GM19238 (cell line): ENCODE data around the gene TMCC2.
A peak's percentile ranks its signal among the peaks of the same experiment; 100 is the strongest.
"Not testable (repeated sequence)": the region's sequence is repeated elsewhere in the genome, so short reads cannot be mapped to it uniquely, and the experiment has no call there.

Experiments used
- DNase-seq: peaks from one replicate; pipeline ENCODE4 v3.0.0; 2011; ENCODE audit warnings: low spot score; ENCODE audit not compliant: insufficient read length

The TMCC2 gene

GRCh38 chr1:205279986-205280385 lies 52.2 kb downstream of the TMCC2 start:
- DNase-seq = no peak

- DNase-seq = not testable (repeated sequence)
Observed at GRCh38 chr1:205280666-205281395, 53.1 kb downstream of the TMCC2 start.

- DNase-seq = no peak
Observed at GRCh38 chr1:205283270-205284147, 55.8 kb downstream of the TMCC2 start.

GRCh38 chr1:205284420-205285144 lies 56.8 kb downstream of the TMCC2 start:
- DNase-seq = peak; percentile 33

- no peak for DNase-seq
Observed at GRCh38 chr1:205285381-205286101, 57.8 kb downstream of the TMCC2 start.

GRCh38 chr1:205286335-205286950 lies 58.7 kb downstream of the TMCC2 start:
- peak; percentile 62 for DNase-seq

- no peak for DNase-seq
Observed at GRCh38 chr1:205287076-205287475, 59.3 kb downstream of the TMCC2 start.

- DNase-seq = peak; percentile 88
Observed at GRCh38 chr1:205287767-205288559, 60.2 kb downstream of the TMCC2 start.

- no peak for DNase-seq
Observed at GRCh38 chr1:205291596-205291995, 63.9 kb downstream of the TMCC2 start.

- DNase-seq = no peak
Observed at GRCh38 chr1:205293350-205294074, 65.8 kb downstream of the TMCC2 start.

GRCh38 chr1:205294175-205294917 lies 66.6 kb downstream of the TMCC2 start:
- no peak for DNase-seq

GRCh38 chr1:205294934-205295333 lies 67.2 kb downstream of the TMCC2 start:
- no peak for DNase-seq

- no peak for DNase-seq
Observed at GRCh38 chr1:205296154-205296553, 68.4 kb downstream of the TMCC2 start.

- not testable (repeated sequence) for DNase-seq
Observed at GRCh38 chr1:205297546-205298177, 69.9 kb downstream of the TMCC2 start.

- no peak for DNase-seq
Observed at GRCh38 chr1:205298191-205298994, 70.6 kb downstream of the TMCC2 start.

GRCh38 chr1:205300149-205300548 lies 72.4 kb downstream of the TMCC2 start:
- DNase-seq = no peak

GRCh38 chr1:205301205-205301821 lies 73.6 kb downstream of the TMCC2 start:
- DNase-seq = no peak
